ENCODE results near the gene EFCAB9.
"Not testable (repeated sequence)": the region's sequence is repeated elsewhere in the genome, so short reads cannot be mapped to it uniquely, and the experiment has no call there.

The EFCAB9 gene

DNA sequence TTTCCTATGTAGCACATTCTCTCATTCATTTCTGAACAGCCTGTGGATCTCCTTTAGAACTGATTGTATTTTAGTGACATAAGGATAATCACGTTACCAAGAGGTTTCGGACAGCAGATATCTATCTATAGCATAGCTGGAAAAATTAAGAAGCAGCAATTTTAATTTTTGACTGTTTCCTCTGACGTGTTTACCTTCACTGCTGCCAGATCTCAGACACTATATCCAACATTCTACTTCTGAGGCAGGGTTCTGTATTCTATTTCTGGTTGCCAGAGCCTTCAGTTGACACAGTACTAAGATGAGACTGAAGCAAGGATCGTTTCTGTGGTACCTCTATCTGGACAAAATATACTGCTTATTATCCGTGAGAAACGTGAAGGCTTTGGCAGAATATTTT lies at the start of gene EFCAB9:
Gene EFCAB9, plus strand, starts transcription at position 301 of the 400 bp plus-strand sequence. Its CDS starts 1 bp downstream, at position 302.
- no peak for DNase-seq

GRCh38 chr5:172144291-172144815 lies 49.6 kb upstream of the EFCAB9 start:
- no peak for DNase-seq

DNA sequence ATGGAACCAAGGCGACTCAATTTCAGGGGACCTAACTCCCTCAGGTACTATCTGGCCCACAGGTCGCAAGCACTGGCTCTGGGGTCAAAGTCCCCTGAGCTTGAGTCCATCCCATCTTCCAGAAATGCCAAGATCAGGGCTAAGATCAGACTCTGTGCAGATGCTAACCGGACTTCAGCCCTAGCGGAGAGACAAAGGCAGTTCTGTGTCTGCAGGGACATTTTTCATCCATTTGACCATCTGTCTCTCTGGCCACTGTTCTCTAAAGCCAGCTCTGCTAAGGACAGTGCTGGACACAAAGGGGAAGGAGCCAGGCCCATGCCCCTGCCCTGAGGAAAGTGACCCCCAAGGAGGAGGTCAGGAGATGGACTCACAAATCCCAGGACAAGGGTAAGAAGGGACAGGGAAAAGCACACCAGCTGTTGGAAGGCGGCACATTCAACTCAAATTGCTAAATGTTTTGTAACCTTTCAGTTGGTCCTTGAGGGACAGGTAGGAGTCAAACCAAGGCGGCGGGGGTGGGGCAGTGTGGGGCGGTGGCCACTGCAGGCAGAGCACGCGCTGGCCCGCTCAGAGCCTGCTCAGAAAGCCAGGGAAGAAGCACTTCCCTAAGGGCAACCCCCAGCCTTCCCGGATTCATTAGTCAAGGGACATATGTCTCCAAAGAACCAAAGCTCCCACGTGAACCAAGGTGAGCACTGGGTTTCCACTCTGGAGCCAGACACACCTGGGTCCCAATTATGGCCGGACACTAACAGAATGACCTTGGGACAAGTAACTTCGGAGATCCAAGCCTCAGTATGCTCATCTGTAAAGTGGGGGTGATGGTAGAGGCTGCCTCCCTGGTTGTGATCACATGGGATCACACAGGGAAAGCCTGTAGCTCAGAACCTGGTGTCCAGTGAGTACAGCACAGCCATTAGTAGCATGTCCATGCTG lies 48.8 kb upstream of the EFCAB9 start:
- no peak for DNase-seq

- DNase-seq: no peak
Measured at GRCh38 chr5:172145870-172146747, 47.9 kb upstream of the EFCAB9 start.

- DNase-seq: no peak
Measured at GRCh38 chr5:172146748-172147092, 47.3 kb upstream of the EFCAB9 start.

DNA sequence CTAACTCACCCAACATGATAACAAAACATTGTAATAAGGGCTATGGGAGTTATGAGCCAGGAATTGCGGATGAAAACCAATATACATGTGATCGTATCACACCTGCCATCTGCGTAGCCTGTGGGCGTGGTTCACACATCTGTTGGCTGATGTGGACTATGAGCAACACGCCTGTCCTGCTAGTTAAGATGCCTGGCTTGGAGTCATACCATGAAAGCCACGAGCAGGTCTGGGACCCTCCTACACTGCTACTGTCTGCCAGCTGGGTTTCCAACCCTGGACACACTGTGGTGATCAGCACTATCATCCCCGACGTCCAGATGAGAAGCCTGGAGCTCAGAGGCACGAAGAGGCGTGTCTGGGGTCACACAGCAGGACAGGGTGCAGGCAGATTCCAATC lies 46.1 kb upstream of the EFCAB9 start:
- no peak for DNase-seq

- DNase-seq: no peak
Measured at GRCh38 chr5:172148381-172148780, 45.6 kb upstream of the EFCAB9 start.

DNA sequence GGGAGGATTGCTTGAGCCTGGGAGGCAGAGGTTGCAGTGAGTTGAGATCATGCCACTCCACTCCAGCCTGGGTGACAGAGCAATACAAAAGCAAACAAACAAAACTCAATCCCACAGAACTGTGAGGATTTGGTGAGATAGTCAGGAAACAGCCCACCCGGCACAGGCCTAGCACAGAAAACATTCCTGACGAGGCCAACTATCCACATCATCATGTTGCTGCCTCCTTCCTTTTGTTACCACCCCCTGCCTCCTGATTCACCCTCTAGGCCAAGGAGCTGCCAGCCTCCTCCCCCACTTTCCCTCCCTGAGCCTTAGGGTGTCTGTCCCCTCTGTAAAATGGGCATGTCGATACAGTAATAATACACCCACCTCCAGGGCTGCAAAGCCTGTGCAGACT lies 44.9 kb upstream of the EFCAB9 start:
- DNase-seq: no peak

DNA sequence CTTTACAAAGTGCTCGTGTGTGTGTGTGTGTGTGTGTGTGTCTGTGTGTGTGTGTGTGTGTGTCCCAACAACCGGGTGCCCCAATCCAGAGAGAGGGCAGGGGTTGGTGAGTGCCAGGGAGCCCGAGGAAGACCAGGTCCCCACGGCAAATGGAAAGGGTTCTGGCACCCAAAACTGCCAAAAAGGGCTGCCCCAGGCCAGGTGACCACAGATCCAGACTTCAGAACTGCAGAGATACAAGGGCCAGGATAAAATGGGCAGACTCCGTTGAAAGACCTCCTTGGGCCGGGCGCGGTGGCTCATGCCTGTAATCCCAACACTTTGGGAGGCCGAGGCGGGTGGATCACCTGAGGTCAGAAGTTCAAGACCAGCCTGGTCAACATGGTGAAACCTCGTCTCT lies 44.5 kb upstream of the EFCAB9 start:
- not testable (repeated sequence) for DNase-seq

- no peak for DNase-seq
Measured at GRCh38 chr5:172150514-172151425, 43.2 kb upstream of the EFCAB9 start.

- DNase-seq: no peak
Measured at GRCh38 chr5:172151661-172152210, 42.2 kb upstream of the EFCAB9 start.

- DNase-seq: no peak
Measured at GRCh38 chr5:172153695-172154094, 40.3 kb upstream of the EFCAB9 start.

- not testable (repeated sequence) for DNase-seq
Measured at GRCh38 chr5:172155101-172155500, 38.9 kb upstream of the EFCAB9 start.

DNA sequence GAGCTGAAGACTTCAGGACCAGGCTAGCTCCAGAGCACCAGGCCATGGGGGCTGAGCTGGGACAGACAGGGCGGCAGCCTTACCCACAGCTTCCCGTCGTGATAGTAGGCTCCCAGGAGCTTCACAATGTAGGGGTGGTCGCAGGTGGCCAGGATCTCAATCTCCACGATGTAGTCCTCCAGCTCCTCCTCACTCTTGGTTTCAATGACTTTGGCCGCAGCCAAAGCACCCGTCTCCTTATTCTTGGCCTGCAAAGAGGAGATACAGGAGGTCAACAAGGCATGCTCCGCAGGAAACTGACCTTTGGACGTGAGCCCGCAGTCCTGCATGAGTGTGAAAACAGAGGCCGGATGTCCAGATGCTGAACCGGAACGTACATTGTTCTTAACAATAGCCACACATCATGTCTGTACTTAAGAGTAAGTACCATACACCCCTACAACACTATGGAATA lies 37.4 kb upstream of the EFCAB9 start:
- DNase-seq: no peak

DNA sequence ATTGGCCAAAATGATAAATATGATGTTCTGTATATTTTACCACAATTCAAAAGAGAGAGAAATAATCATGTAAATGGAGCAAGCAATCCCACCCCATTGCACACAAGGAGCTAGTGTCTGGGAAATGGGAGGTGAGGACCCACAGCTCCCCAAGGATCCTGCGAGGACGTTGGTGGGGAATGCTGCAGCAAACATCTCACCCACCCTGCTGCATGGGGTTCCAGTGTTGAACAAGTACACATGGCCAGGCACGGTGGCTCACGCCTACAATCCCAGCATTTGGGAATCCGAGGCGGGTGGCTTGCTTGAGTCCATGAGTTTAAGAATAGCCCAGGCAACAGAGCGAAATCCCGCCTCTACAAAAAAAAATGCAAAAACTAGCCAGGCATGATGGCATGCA lies 35.0 kb upstream of the EFCAB9 start:
- no peak for DNase-seq

DNA sequence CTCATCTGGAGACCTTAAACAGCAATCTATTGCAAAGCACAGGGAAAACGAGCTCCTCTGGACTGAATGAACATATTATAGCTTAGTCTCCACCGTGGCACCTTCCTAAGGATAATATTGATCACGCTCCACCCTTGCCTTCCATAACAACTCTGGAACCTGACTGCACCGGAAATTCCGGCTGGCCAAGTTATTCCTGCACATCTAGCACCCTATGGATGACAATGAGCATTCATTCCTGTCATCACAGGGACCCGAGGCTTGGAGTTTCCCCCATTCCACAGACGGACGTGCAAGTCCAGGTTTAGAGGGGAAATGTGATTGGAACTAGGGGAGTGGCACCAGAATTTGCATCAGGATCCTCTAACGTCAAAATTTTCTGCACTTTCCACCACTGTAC lies 33.5 kb upstream of the EFCAB9 start:
- DNase-seq: no peak

DNA sequence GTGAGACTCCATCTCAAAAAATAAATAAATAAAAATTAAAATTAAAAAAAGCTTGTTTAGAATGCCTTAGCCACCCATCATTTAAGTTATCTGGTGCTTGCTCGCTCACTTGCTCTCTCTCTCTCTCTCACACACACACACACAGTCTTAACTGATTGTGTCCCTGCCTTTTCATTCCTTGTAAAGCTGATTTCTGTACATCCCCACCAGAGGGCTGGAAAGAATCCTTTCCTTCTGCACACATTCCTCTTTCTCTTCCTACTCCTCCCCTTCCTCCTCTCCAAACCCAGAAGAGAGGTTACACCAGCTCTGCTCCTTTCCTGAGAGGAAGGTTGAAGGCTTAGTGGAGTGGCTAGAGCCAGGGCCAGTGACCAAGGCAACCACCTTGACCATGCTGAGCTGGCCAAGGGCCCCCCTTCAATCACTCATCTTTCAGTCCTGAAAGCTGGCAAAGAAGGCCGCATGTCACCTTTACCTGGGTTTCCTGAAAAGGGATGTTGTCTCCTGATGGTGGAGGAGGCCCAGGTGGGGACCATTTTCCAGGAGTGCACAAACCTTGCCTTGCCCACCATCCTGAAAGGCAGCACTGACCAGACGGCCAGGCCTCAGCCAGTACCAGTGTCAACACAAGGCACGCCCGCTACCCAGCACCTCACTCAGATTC lies 31.5 kb upstream of the EFCAB9 start:
- DNase-seq: no peak

- DNase-seq: no peak
Measured at GRCh38 chr5:172162987-172163343, 31.0 kb upstream of the EFCAB9 start.

DNA sequence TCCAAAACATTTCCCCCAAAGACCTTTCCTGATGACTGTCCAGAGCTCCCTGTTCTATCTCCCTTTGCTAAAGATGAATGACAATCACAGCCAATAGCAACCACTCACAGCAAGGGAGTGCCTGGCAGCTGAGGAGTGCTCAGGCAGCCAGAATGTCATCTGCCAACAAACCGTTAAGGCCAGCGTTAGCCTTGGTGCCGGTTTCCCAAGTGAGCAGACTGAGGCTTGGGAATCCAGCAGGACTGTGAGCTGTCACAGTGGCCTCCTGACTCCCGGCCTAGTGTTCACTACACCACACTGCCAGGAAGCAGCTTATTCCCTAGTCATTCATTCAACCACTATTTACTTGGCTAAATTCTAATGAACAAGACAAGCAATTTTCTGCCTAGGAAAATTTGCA lies 30.6 kb upstream of the EFCAB9 start:
- DNase-seq: no peak

- no peak for DNase-seq
Measured at GRCh38 chr5:172164769-172165212, 29.2 kb upstream of the EFCAB9 start.

DNA sequence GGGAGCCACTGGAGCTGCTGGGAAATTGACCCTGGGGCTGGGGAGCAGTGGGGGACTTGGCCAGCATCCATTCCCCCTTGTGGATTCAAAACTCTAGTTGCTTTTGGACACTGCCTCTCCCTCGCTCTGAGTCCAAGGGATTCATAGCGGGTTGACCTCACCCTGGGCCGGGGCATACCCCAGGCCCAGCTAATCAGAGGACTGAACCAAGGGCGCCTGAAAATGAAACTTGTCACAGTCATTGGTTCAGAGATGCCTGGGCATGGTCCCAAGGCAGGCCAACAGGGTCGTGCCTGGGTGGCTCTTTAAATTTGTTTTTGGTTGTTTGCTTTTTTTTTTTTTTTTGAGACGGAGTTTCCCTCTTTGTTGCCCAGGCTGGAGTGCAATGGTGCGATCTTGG lies 28.5 kb upstream of the EFCAB9 start:
- DNase-seq: no peak

All from NK-92 treated with Interleukin-12 subunit alpha and Interleukin-12 subunit beta, amount 100 ng/mL, for 24 hours (cell line).